Heart right ventricle (tissue), 16 donors: ENCODE measurements around the gene TMEM140. TPM values are rescaled to one million over a fixed set of nuclear protein-coding genes. Genes with fewer than 3 reads are reported as not detected.

Source experiments
- ATAC-seq, 8 donors: fragments of 200-7000 bp; cut with Tn5 transposase; one replicate each; pipeline ENCODE4 v1.9.1; 2020; ENCODE audit warnings: mild to moderate bottlenecking in 8 of 8, moderate library complexity in 8 of 8, moderate number of reproducible peaks in 1 of 8
- DNase-seq, 2 donors: peaks; one replicate each; pipeline ENCODE4 v3.0.0-alpha.2; 2020
- H3K27ac ChIP-seq, 10 donors: fragments of 200-600 bp; sonication (generic) in 2 of 10; one replicate each; pipeline versions ENCODE4 v1.5.0 to v1.8.0; 2020 to 2022; ENCODE audit warnings: mild to moderate bottlenecking in 3 of 10
- H3K27me3 ChIP-seq, 7 donors: fragments of 200-600 bp; one replicate each; pipeline ENCODE4 v1.8.0; 2021 to 2022; ENCODE audit warnings: mild to moderate bottlenecking in 2 of 7
- H3K36me3 ChIP-seq, 9 donors: fragments of 200-600 bp; sonication (generic) in 1 of 9; one replicate each; pipeline versions ENCODE4 v1.5.0 to v1.8.0; 2020 to 2022; ENCODE audit warnings: mild to moderate bottlenecking in 2 of 9
- H3K4me1 ChIP-seq, 9 donors: fragments of 200-600 bp; sonication (generic) in 1 of 9; one replicate each; pipeline versions ENCODE4 v1.5.0 to v1.8.0; 2020 to 2022; ENCODE audit warnings: mild to moderate bottlenecking in 4 of 9
- H3K4me3 ChIP-seq, 10 donors: fragments of 200-600 bp; sonication (generic) in 2 of 10; one replicate each; pipeline versions ENCODE4 v1.5.0 to v1.8.0; 2020 to 2022; ENCODE audit warnings: mild to moderate bottlenecking in 7 of 10, moderate library complexity in 2 of 10
- H3K9me3 ChIP-seq, 11 donors: fragments of 200-600 bp in 10 of 11; sonication (generic) in 2 of 11; one replicate each; pipeline versions ENCODE4 v1.5.0 to v1.8.0; 2013 to 2022; ENCODE audit warnings: mild to moderate bottlenecking in 2 of 11, control low read depth in 1 of 11, moderate library complexity in 1 of 11
- WGBS, 2 donors: extraction: QIAGEN DNeasy Blood & Tissue Kit; methylation state at CpG; one replicate each; pipeline ENCODE4 v1.1.7; 2013; ENCODE audit warnings: inconsistent platforms in 1 of 2; 5-methylcytosine and 5-hydroxymethylcytosine counted together
- intact Hi-C, 10 donors: fragments of 100-400 bp; cut with DNase I; formaldehyde crosslinking; loops; one replicate each; pipeline versions ENCODE4 v1.11.1 to v1.14.2; 2022
- polyA plus RNA-seq, 2 donors: library from polyadenylated mRNA; stranded (reverse); fragments of 200-250 nt; gene quantifications; one replicate each; pipeline ENCODE4 v1.2.3, GENCODE V29; 2013
- total RNA-seq, 10 donors: library from RNA; stranded (reverse); fragmentation: NEBNext Ultra II Directional in 3 of 10; extraction: Animal tissue kit (Norgen Biotek cat#: 25700) in 3 of 10; gene quantifications; one replicate each; pipeline versions ENCODE4 v1.2.1 to v1.2.4, GENCODE V29; 2021 to 2023
- TF ChIP-seq, protein P1 (sequence below), 9 donors: fragments of 200-600 bp; sonication (generic) in 2 of 9; IDR thresholded peaks; one replicate each; pipeline versions ENCODE4 v1.5.0 to v1.8.0; 2021 to 2022; ENCODE audit warnings: antibody characterized with exemption in 9 of 9, mild to moderate bottlenecking in 5 of 9, moderate library complexity in 1 of 9
- donor health status: Arrhythmogenic right ventricular cardiomyopathy.
- donor health status: ischemic (EF 13 %, LVEDD 7.1; RV severe dilation, severe dysfunction).
- donor health status: healthy with polysubstance abuse.
- donor health status: DM: no; HTN: yes; CAD: no.
- donor health status: DM: no; HTN: no; CAD: no.
- donor health status: ischemic (EF 25% LVEDD 6.9; RV normal size, moderate dysfunction).
- donor health status: ischemic (EF 25% LVEDD 5.7; RV mildly dilated, moderate dysfunction).
- donor health status: healthy.
- donor health status: DM: yes; HTN: yes; CAD: no.
- donor health status: Ischemic cardiomyopathy.
- donor health status: ischemic (EF 35%, LVEDD 5.7; RV mildly dilated, moderate dysfunction).
- donor health status: nonischemic (EF 11% LVEDD 7.7; RV severe dilation, severe dysfunction).
- donor health status: DM: yes; HTN: yes; CAD: no.
- donor health status: PGD.
- donor health status: ischemic (EF 29% LVEDD 5.4; RV normal size, mild dysfunction).
- donor health status: nonischemic (EF 23%, LVEDD 6.1; RV moderate dilation, normal function).

TMEM140 gene
- total and polyA plus RNA-seq, 12 donors, result 6.1 to 74.1 (median 26.2) TPM

- H3K9me3 ChIP-seq, result no peaks in the 10 kb centered on the region
- TF ChIP-seq, protein P1, sequence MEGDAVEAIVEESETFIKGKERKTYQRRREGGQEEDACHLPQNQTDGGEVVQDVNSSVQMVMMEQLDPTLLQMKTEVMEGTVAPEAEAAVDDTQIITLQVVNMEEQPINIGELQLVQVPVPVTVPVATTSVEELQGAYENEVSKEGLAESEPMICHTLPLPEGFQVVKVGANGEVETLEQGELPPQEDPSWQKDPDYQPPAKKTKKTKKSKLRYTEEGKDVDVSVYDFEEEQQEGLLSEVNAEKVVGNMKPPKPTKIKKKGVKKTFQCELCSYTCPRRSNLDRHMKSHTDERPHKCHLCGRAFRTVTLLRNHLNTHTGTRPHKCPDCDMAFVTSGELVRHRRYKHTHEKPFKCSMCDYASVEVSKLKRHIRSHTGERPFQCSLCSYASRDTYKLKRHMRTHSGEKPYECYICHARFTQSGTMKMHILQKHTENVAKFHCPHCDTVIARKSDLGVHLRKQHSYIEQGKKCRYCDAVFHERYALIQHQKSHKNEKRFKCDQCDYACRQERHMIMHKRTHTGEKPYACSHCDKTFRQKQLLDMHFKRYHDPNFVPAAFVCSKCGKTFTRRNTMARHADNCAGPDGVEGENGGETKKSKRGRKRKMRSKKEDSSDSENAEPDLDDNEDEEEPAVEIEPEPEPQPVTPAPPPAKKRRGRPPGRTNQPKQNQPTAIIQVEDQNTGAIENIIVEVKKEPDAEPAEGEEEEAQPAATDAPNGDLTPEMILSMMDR (IDR thresholded peaks at IDR 0.05), result no peak
- H3K36me3 ChIP-seq, result peaks cover 0 to 100% (median 36%) of the 10 kb centered on the region in 9 donors
- H3K4me1 ChIP-seq, result peaks cover 0 to 1% (median 0%) of the 10 kb centered on the region in 9 donors
- ATAC-seq (no peak), DNase-seq (no peak)
- intact Hi-C loops, result no loop called here
- 84 to 86% methylated on average over 4 of the region's 4 CpGs for WGBS, 2 donors
- H3K4me3 ChIP-seq, result no peak overlapping the region
- no peaks in the 10 kb centered on the region for H3K27me3 ChIP-seq
- no peak overlapping the region for H3K27ac ChIP-seq
Observed at GRCh38 chr7:135195156-135195555, 47.3 kb downstream of the TMEM140 start.

DNA sequence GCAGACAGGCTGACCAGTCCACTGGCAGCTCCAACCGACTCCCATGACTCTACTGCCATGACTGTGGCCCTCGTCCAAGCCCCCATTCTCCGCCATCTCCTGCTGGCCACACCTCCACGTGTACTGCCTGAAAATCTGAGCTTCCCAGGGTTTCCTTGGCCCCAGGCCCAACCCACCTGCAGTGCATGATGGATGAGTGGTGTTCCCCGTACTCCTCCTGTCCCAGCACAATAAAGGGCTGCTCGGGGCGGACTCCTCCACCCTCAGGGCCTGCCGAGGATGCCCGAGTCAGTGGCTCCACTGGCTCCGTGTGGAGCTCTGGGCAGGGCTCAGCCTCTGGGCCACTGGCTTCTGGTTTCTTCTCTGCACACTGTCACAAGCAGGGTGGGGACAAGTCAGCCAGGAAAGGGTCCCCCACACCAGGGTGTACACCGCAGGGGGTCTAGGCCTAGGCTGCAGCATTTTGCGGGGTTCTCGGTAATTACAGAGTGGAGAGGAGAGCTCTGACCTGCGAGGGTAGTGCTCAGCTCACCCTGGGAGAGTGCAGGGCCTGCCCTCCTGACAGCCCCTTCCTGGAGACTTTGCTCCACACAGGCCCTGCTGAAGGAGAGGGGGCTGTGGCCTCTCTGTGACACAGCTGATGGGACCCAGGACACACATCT, 48.2 kb downstream of the TMEM140 start:
- ATAC-seq, result no peak
- H3K36me3 ChIP-seq, result peaks cover 0 to 100% (median 34%) of the 10 kb centered on the region in 9 donors
- H3K27me3 ChIP-seq, result no peaks in the 10 kb centered on the region
- H3K4me1 ChIP-seq, result peaks cover 0 to 7% (median 2%) of the 10 kb centered on the region in 9 donors
- H3K27ac ChIP-seq, result no peak overlapping the region
- TF ChIP-seq, protein P1 (IDR thresholded peaks at IDR 0.05), result no peak
- no peak overlapping the region for H3K4me3 ChIP-seq
- H3K9me3 ChIP-seq, result no peaks in the 10 kb centered on the region
- intact Hi-C loops, result no loop called here
- no peak for DNase-seq
- WGBS, 2 donors, result 95 to 96% methylated on average over 14 of the region's 14 CpGs

- Histone ChIP-seq H3K27ac (no peak overlapping the region), H3K9me3 (no peaks in the 10 kb centered on the region), H3K4me1 (peaks cover 0 to 12% (median 5%) of the 10 kb centered on the region in 9 donors), H3K36me3 (peaks cover 0 to 100% (median 32%) of the 10 kb centered on the region in 9 donors), H3K27me3 (no peaks in the 10 kb centered on the region), H3K4me3 (no peak overlapping the region)
- WGBS, 2 donors, result 94 to 96% methylated on average over 2 of the region's 2 CpGs
- ATAC-seq, result no peak
- intact Hi-C loops, result no loop called here
- DNase-seq, result no peak
- TF ChIP-seq, protein P1 (IDR thresholded peaks at IDR 0.05), result no peak
Observed at GRCh38 chr7:135197343-135197742, 49.5 kb downstream of the TMEM140 start.

- intact Hi-C loops, result no loop called here
- Histone ChIP-seq H3K27me3 (no peaks in the 10 kb centered on the region), H3K9me3 (no peaks in the 10 kb centered on the region), H3K4me3 (no peak overlapping the region), H3K36me3 (peaks cover 0 to 100% (median 32%) of the 10 kb centered on the region in 9 donors), H3K27ac (no peak overlapping the region), H3K4me1 (peaks cover 0 to 12% (median 5%) of the 10 kb centered on the region in 9 donors)
- no peak for ATAC-seq
- TF ChIP-seq, protein P1 (IDR thresholded peaks at IDR 0.05), result no peak
- DNase-seq, result no peak
- WGBS, 2 donors, result 93 to 95% methylated on average over 15 of the region's 15 CpGs
Observed at GRCh38 chr7:135197906-135198655, 50.2 kb downstream of the TMEM140 start.
